Measurements from ENCODE around the gene ZNF446. TPM values are rescaled to one million over a fixed set of nuclear protein-coding genes. Genes with fewer than 3 reads are reported as not detected.

The ZNF446 gene
- total RNA-seq, 1 experiment from 2014 or later: 9.7 TPM

GRCh38 chr19:58479736-58480480, 3.8 kb downstream of the ZNF446 start:
- H3K36me3 ChIP-seq (ENCODE audit: control insufficient read depth, insufficient read depth, low read length): no peaks in the 10 kb centered on the region
- no peaks in the 10 kb centered on the region for H3K27me3 Mint-ChIP-seq (ENCODE audit: insufficient read depth, unreplicated experiment)
- H3K9me3 Mint-ChIP-seq (ENCODE audit: unreplicated experiment): no peaks in the 10 kb centered on the region
- intact Hi-C loops (cut with micrococcal nuclease; ENCODE audit: unreplicated experiment): no loop called here
- no peaks in the 10 kb centered on the region for H3K27me3 ChIP-seq (replicated peaks; ENCODE audit: control insufficient read depth, insufficient read depth, low read length)
- no peak overlapping the region for H3K4me3 ChIP-seq (ENCODE audit: low read depth, low read length)
- no peak for DNase-seq
- H3K36me3 Mint-ChIP-seq (ENCODE audit: insufficient read depth, unreplicated experiment): peaks cover 23% of the 10 kb centered on the region
- no peaks in the 10 kb centered on the region for H3K4me1 Mint-ChIP-seq (ENCODE audit: low read depth, unreplicated experiment)
- H3K4me1 ChIP-seq: peaks cover 5% of the 10 kb centered on the region; the same call in 1 of the 2 replicates
- no peak for TF ChIP-seq CTCF (IDR thresholded peaks at IDR 0.05; ENCODE audit: insufficient read depth in 1 of 2, low read depth in 1 of 2, low read length in 1 of 2, severe bottlenecking in 1 of 2, unreplicated experiment in 1 of 2)
- no peak overlapping the region for H3K4me3 Mint-ChIP-seq (ENCODE audit: unreplicated experiment)
- ChIA-PET CTCF (no interaction called here), POLR2A (no interaction called here)
- H3K9me3 ChIP-seq: no peaks in the 10 kb centered on the region
- H3K27ac Mint-ChIP-seq (ENCODE audit: unreplicated experiment): no peak overlapping the region
- BruUV-seq (replicated peaks): no TSS peak

GRCh38 chr19:58480481-58480830, 4.3 kb downstream of the ZNF446 start:
- no peak for DNase-seq
- no peaks in the 10 kb centered on the region for H3K36me3 ChIP-seq (ENCODE audit: control insufficient read depth, insufficient read depth, low read length)
- H3K27me3 ChIP-seq (replicated peaks; ENCODE audit: control insufficient read depth, insufficient read depth, low read length): no peaks in the 10 kb centered on the region
- intact Hi-C loops (cut with micrococcal nuclease; ENCODE audit: unreplicated experiment): no loop called here
- ChIA-PET CTCF (no interaction called here), POLR2A (no interaction called here)
- no peak overlapping the region for H3K4me3 ChIP-seq (ENCODE audit: low read depth, low read length)
- Mint-ChIP-seq H3K4me3 (ENCODE audit: unreplicated experiment) (no peak overlapping the region), H3K27ac (ENCODE audit: unreplicated experiment) (peak overlapping the region; percentile 66), H3K4me1 (ENCODE audit: low read depth, unreplicated experiment) (no peaks in the 10 kb centered on the region), H3K9me3 (ENCODE audit: unreplicated experiment) (no peaks in the 10 kb centered on the region), H3K27me3 (ENCODE audit: insufficient read depth, unreplicated experiment) (no peaks in the 10 kb centered on the region), H3K36me3 (ENCODE audit: insufficient read depth, unreplicated experiment) (peaks cover 18% of the 10 kb centered on the region)
- H3K4me1 ChIP-seq: peaks cover 5% of the 10 kb centered on the region; the same call in 1 of the 2 replicates
- no peak for TF ChIP-seq CTCF (IDR thresholded peaks at IDR 0.05; ENCODE audit: insufficient read depth in 1 of 2, low read depth in 1 of 2, low read length in 1 of 2, severe bottlenecking in 1 of 2, unreplicated experiment in 1 of 2)
- no peaks in the 10 kb centered on the region for H3K9me3 ChIP-seq
- no TSS peak for BruUV-seq (replicated peaks)

GRCh38 chr19:58480831-58481230, 4.7 kb downstream of the ZNF446 start:
- no peak overlapping the region for H3K4me3 Mint-ChIP-seq (ENCODE audit: unreplicated experiment)
- POLR2A ChIA-PET: no interaction called here

More at GRCh38 chr19:58480831-58481230, 4.7 kb downstream of the ZNF446 start:
- Histone ChIP-seq H3K36me3 (ENCODE audit: control insufficient read depth, insufficient read depth, low read length) (no peaks in the 10 kb centered on the region), H3K4me1 (peaks cover 5% of the 10 kb centered on the region; the same call in 1 of the 2 replicates), H3K27me3 (replicated peaks; ENCODE audit: control insufficient read depth, insufficient read depth, low read length) (no peaks in the 10 kb centered on the region), H3K9me3 (no peaks in the 10 kb centered on the region), H3K4me3 (ENCODE audit: low read depth, low read length) (no peak overlapping the region)
- DNase-seq: no peak
- Mint-ChIP-seq H3K36me3 (ENCODE audit: insufficient read depth, unreplicated experiment) (peaks cover 14% of the 10 kb centered on the region), H3K27me3 (ENCODE audit: insufficient read depth, unreplicated experiment) (no peaks in the 10 kb centered on the region), H3K4me1 (ENCODE audit: low read depth, unreplicated experiment) (no peaks in the 10 kb centered on the region), H3K27ac (ENCODE audit: unreplicated experiment) (peak overlapping the region; percentile 66), H3K9me3 (ENCODE audit: unreplicated experiment) (no peaks in the 10 kb centered on the region)
- intact Hi-C loops (cut with micrococcal nuclease; ENCODE audit: unreplicated experiment): no loop called here
- no TSS peak for BruUV-seq (replicated peaks)
- CTCF ChIA-PET: no interaction called here
- TF ChIP-seq CTCF (IDR thresholded peaks at IDR 0.05; ENCODE audit: insufficient read depth in 1 of 2, low read depth in 1 of 2, low read length in 1 of 2, severe bottlenecking in 1 of 2, unreplicated experiment in 1 of 2): no peak

Measured in Caco-2 (cell line).